Keratinocyte (primary cell): ENCODE results near the gene PHOX2B. TPM values are rescaled to one million over a fixed set of nuclear protein-coding genes. Genes with fewer than 3 reads are reported as not detected.

ENCODE experiments used
- DNase-seq: peaks from one replicate; pipeline ENCODE4 v3.0.0-alpha.2; 2011; ENCODE audit warnings: low read depth, missing footprints, low spot score
- FAIRE-seq: peaks from 2 replicates; lab custom pipeline; 2011; peaks lifted over from hg19 to GRCh38; lab: Jason Lieb, UNC
- H2AFZ ChIP-seq: 2 replicates; pipeline ENCODE4 v1.6.0; 2012; ENCODE audit warnings: low read length, control low read depth, inconsistent platforms; ENCODE audit not compliant: control insufficient read depth
- H3K27ac ChIP-seq: 2 replicates; pipeline ENCODE4 v1.5.1; 2011; ENCODE audit warnings: low read length; ENCODE audit not compliant: control insufficient read depth, insufficient read depth
- H3K27me3 ChIP-seq: 3 replicates; pipeline ENCODE4 v1.6.0; 2011; ENCODE audit warnings: low read length; ENCODE audit not compliant: control insufficient read depth, insufficient read depth; ENCODE audit errors: extremely low read depth
- H3K36me3 ChIP-seq, 2 experiments: 2 replicates in 1 of 2; 3 replicates in 1 of 2; pipeline ENCODE4 v1.5.1; 2011; ENCODE audit warnings: low read length in 2 of 2, mild to moderate bottlenecking in 1 of 2; ENCODE audit not compliant: control insufficient read depth in 2 of 2, insufficient read depth in 2 of 2; ENCODE audit errors: extremely low read depth in 1 of 2
- H3K4me1 ChIP-seq: 3 replicates; pipeline ENCODE4 v1.5.1; 2011; ENCODE audit warnings: low read length; ENCODE audit not compliant: control insufficient read depth, insufficient read depth; ENCODE audit errors: extremely low read depth
- H3K4me2 ChIP-seq: 3 replicates; pipeline ENCODE4 v1.6.0; 2011; ENCODE audit warnings: low read depth, low read length; ENCODE audit not compliant: control insufficient read depth, insufficient read depth; ENCODE audit errors: extremely low read depth
- H3K4me3 ChIP-seq, 3 experiments: fragments of 200-600 bp in 1 of 3; sonication (generic) in 1 of 3; 2 replicates in 2 of 3; 3 replicates in 1 of 3; pipeline ENCODE4 v1.5.1; 2011 to 2016; ENCODE audit warnings: low read length in 3 of 3, mild to moderate bottlenecking in 3 of 3, control low read depth in 2 of 3, inconsistent platforms in 1 of 3, low read depth in 1 of 3, mixed read lengths in 1 of 3, mixed run types in 1 of 3, moderate library complexity in 1 of 3; ENCODE audit not compliant: control insufficient read depth in 2 of 3, insufficient read depth in 2 of 3; ENCODE audit errors: extremely low read depth in 1 of 3
- H3K79me2 ChIP-seq: 2 replicates; pipeline ENCODE4 v1.6.0; 2012; ENCODE audit warnings: low read length; ENCODE audit not compliant: control insufficient read depth, insufficient read depth
- H3K9ac ChIP-seq: 3 replicates; pipeline ENCODE4 v1.6.0; 2011; ENCODE audit warnings: low read length; ENCODE audit not compliant: control insufficient read depth, insufficient read depth; ENCODE audit errors: extremely low read depth
- H3K9me1 ChIP-seq: 3 replicates; pipeline ENCODE4 v1.6.0; 2011; ENCODE audit warnings: low read length; ENCODE audit not compliant: control insufficient read depth, insufficient read depth; ENCODE audit errors: extremely low read depth
- H3K9me3 ChIP-seq: 2 replicates; pipeline ENCODE4 v1.5.1; 2012; ENCODE audit warnings: low read depth, low read length; ENCODE audit not compliant: control insufficient read depth
- H4K20me1 ChIP-seq: 3 replicates; pipeline ENCODE4 v1.6.0; 2011; ENCODE audit warnings: low read length; ENCODE audit not compliant: control insufficient read depth, insufficient read depth; ENCODE audit errors: extremely low read depth
- EZH2 ChIP-seq: IDR thresholded peaks from one replicate; pipeline ENCODE4 v1.6.1; 2012; ENCODE audit warnings: inconsistent platforms, mild to moderate bottlenecking, low read length, moderate library complexity
- dilution Hi-C: fragments of 300-500 bp; cut with MboI; formaldehyde crosslinking; loops from one replicate; pipeline ENCODE4 v1.7.0; 2020; ENCODE audit warnings: low sequenced_read_pairs; ENCODE audit not compliant: extremely low pct_ligation_motif_present
- polyA plus RNA-seq, 5 experiments: library from polyadenylated mRNA; depleted of rRNA in 3 of 5; stranded (reverse) in 3 of 5; stranded (forward) in 1 of 5; unstranded in 1 of 5; fragments of >200 nt; gene quantifications; 1 replicate in 1 of 5; 2 replicates in 3 of 5; 3 replicates in 1 of 5; pipeline versions ENCODE4 v1.2.1 to v1.2.3, GENCODE V29; 2011 to 2012; ENCODE audit warnings: missing spikeins in 2 of 5, low read depth in 1 of 5, low replicate concordance in 1 of 5
- small RNA-seq, 3 experiments: library from RNA; depleted of rRNA; stranded (forward); fragments of <200 nt; gene quantifications; one replicate each; pipeline ENCODE3, GENCODE V24; 2012; ENCODE audit warnings: low read depth in 3 of 3, low replicate concordance in 1 of 3; ENCODE audit not compliant: insufficient read length in 3 of 3
- TF ChIP-seq, protein P1 (sequence below), 3 experiments: IDR thresholded peaks in 1 of 3; conservative IDR thresholded peaks in 1 of 3; optimal IDR thresholded peaks in 1 of 3; 2 replicates in 2 of 3; 3 replicates in 1 of 3; pipeline versions ENCODE3 to v1.5.1; 2011; ENCODE audit warnings: low read length in 3 of 3, mild to moderate bottlenecking in 3 of 3, moderate library complexity in 2 of 3, control low read depth in 1 of 3, inconsistent platforms in 1 of 3; ENCODE audit not compliant: insufficient read depth in 2 of 3; ENCODE audit errors: extremely low read depth in 1 of 3

PHOX2B gene
- polyA plus RNA-seq, 1 donor (not counting 4 experiments of a cell fraction or from before 2014, with no cell fraction given) = not detected

DNA sequence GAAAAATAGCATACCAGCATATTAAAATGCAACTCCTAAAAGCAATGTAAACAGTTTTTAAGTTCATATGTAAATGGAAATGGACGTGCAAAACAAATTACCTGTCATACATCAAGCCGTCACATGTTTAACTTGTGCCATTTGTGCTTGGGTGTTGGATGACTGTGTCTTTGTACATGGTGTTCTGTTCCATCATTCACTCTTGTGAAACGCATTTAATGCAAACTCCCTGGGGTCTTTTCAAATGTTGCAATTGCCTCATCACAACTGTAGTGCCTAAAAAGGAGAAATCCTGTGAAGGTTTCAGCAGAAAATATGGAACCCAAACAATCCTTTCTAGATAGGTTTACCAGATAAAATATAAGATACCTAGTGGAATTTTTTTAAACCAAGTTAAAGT, 52.4 kb downstream of the PHOX2B start:
- Histone ChIP-seq H3K27ac (no peak overlapping the region), H3K36me3 (no peaks in the 10 kb centered on the region), H3K4me3 (no peak overlapping the region), H4K20me1 (no peaks in the 10 kb centered on the region), H3K4me2 (no peak overlapping the region), H3K9ac (no peak overlapping the region), H3K9me3 (no peaks in the 10 kb centered on the region), H3K4me1 (no peaks in the 10 kb centered on the region), H2AFZ (no peak overlapping the region), H3K9me1 (no peaks in the 10 kb centered on the region), H3K27me3 (peaks cover 6% of the 10 kb centered on the region), H3K79me2 (no peaks in the 10 kb centered on the region)
- no peak for FAIRE-seq
- dilution Hi-C loops = no loop called here
- TF ChIP-seq, protein P1, sequence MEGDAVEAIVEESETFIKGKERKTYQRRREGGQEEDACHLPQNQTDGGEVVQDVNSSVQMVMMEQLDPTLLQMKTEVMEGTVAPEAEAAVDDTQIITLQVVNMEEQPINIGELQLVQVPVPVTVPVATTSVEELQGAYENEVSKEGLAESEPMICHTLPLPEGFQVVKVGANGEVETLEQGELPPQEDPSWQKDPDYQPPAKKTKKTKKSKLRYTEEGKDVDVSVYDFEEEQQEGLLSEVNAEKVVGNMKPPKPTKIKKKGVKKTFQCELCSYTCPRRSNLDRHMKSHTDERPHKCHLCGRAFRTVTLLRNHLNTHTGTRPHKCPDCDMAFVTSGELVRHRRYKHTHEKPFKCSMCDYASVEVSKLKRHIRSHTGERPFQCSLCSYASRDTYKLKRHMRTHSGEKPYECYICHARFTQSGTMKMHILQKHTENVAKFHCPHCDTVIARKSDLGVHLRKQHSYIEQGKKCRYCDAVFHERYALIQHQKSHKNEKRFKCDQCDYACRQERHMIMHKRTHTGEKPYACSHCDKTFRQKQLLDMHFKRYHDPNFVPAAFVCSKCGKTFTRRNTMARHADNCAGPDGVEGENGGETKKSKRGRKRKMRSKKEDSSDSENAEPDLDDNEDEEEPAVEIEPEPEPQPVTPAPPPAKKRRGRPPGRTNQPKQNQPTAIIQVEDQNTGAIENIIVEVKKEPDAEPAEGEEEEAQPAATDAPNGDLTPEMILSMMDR (optimal IDR thresholded peaks at IDR 0.05 in 1 of 3, IDR thresholded peaks at IDR 0.05 in 1 of 3, conservative IDR thresholded peaks at IDR 0.05 in 1 of 3; ENCODE audit: extremely low read depth in 1 of 3, insufficient read depth in 2 of 3, low read length in 3 of 3) = no peak
- no peak for TF ChIP-seq EZH2
- DNase-seq = no peak

Small RNA genes lying within 50 kb of the gene (small RNA-seq; reads per million reads assigned to genes)
- 0 reads per million in 3 experiments for gene RNU1-49P

Other genes with a start within 250 kb of the PHOX2B start
- gene LIMCH1, start 210.6 kb downstream of the PHOX2B start, polyA plus RNA-seq = 0.39 to 2.4 TPM (median 1.1 TPM) in 3 replicates
- gene TMEM33, start 186.7 kb upstream of the PHOX2B start, polyA plus RNA-seq = 72.0 to 133 TPM (median 110 TPM) in 3 replicates
- 0.16 to 0.75 TPM (median 0.46 TPM) in 3 replicates for gene DCAF4L1, start 233.0 kb upstream of the PHOX2B start, polyA plus RNA-seq
- gene SLC30A9, start 241.8 kb upstream of the PHOX2B start, polyA plus RNA-seq = 29.3 to 53.0 TPM (median 41.4 TPM) in 3 replicates